Adrenal gland (tissue), 12 donors: ENCODE data around the gene ETFDH. TPM values are rescaled to one million over a fixed set of nuclear protein-coding genes. Genes with fewer than 3 reads are reported as not detected.
A peak's percentile ranks its signal among the peaks of the same experiment; 100 is the strongest.

ENCODE experiments used
- DNase-seq, 7 donors: peaks; one replicate each; pipeline ENCODE4 v3.0.0-alpha.2; 2019 to 2020
- H3K27ac ChIP-seq, 5 donors: fragments of 200-600 bp; sonication (generic) in 4 of 5; 1 replicate in 3 of 5; 2 replicates in 2 of 5; pipeline versions ENCODE4 v1.5.1 to v1.8.0; 2016 to 2020; ENCODE audit warnings: mild to moderate bottlenecking in 1 of 5
- H3K27me3 ChIP-seq: fragments of 200-600 bp; 2 replicates; pipeline ENCODE4 v1.8.0; 2021
- H3K36me3 ChIP-seq, 2 donors: fragments of 200-600 bp; replicated peaks in 1 of 2; 1 replicate in 1 of 2; 2 replicates in 1 of 2; pipeline versions ENCODE4 v1.5.1 to v1.8.0; 2018 to 2022
- H3K4me1 ChIP-seq, 2 donors: fragments of 200-600 bp; replicated peaks in 1 of 2; 1 replicate in 1 of 2; 2 replicates in 1 of 2; pipeline versions ENCODE4 v1.5.1 to v1.8.0; 2018 to 2021
- H3K4me3 ChIP-seq, 4 donors: fragments of 200-600 bp; sonication (generic) in 3 of 4; one replicate each; pipeline ENCODE4 v1.5.1; 2016 to 2018
- H3K9me3 ChIP-seq, 3 donors: fragments of 200-600 bp; sonication (generic) in 1 of 3; replicated peaks in 1 of 3; 1 replicate in 2 of 3; 2 replicates in 1 of 3; pipeline versions ENCODE4 v1.5.1 to v1.8.0; 2016 to 2021
- POLR2A ChIP-seq, 2 donors: fragments of 450-650 bp; IDR thresholded peaks; one replicate each; pipeline ENCODE4 v1.6.1; 2017; ENCODE audit warnings: antibody characterized with exemption in 2 of 2, mild to moderate bottlenecking in 2 of 2, moderate library complexity in 1 of 2
- WGBS, 4 donors: extraction: QIAGEN DNeasy Blood & Tissue Kit in 2 of 4; methylation state at CpG; one replicate each; pipeline versions ENCODE4 v1.1.5 to v1.1.7; 2013 to 2017; 5-methylcytosine and 5-hydroxymethylcytosine counted together
- intact Hi-C, 2 donors: fragments of 100-400 bp; cut with DNase I; formaldehyde crosslinking; loops; one replicate each; pipeline versions ENCODE4 v1.14.1 to v1.15.0; 2022 to 2023
- polyA plus RNA-seq, 3 donors: library from polyadenylated mRNA; stranded (reverse); fragments of 200-250 nt in 2 of 3; fragments of 350-450 nt in 1 of 3; fragmentation: Illumina TruSeq in 1 of 3; extraction: RNeasy Lipid Tissue Mini Kit (QIAGEN cat#74804) in 1 of 3; gene quantifications; one replicate each; pipeline ENCODE4 v1.2.3, GENCODE V29; 2013 to 2014
- total RNA-seq, 9 donors: library from RNA; depleted of rRNA in 4 of 9; stranded (reverse); fragments of >200 nt in 4 of 9; fragments of 120-200 nt in 1 of 9; fragmentation: NEBNext Ultra II Directional in 1 of 9; extraction: Animal tissue kit (Norgen Biotek cat#: 25700) in 1 of 9; gene quantifications; one replicate each; pipeline versions ENCODE4 v1.1.0 to v1.2.4, GENCODE V29; 2013 to 2023
- TF ChIP-seq, protein P1 (sequence below), 6 experiments: fragments of 450-650 bp in 4 of 6; fragments of 200-600 bp in 2 of 6; sonication (generic) in 1 of 6; IDR thresholded peaks; 1 replicate in 5 of 6; 2 replicates in 1 of 6; pipeline versions ENCODE4 v1.5.1 to v1.8.0; 2016 to 2021; ENCODE audit warnings: antibody characterized with exemption in 6 of 6, mild to moderate bottlenecking in 2 of 6, moderate library complexity in 1 of 6
- donor health status: healthy with polysubstance abuse.
- donor health status: Bipolar disorder and iron deficiency.
- donor health status: DM: yes; HTN: yes; CAD: no.
- donor health status: DM: no; HTN: no; CAD: no.
- donor health status: DM: no; HTN: no; CAD: no.
- donor health status: DM: yes; HTN: yes; CAD: no.

The ETFDH gene
- total and polyA plus RNA-seq, 12 donors: 22.7 to 166 (median 86.4) TPM

- no peak for DNase-seq
- WGBS, 4 donors: 65 to 84% (median 71%) methylated on average over 3 of the region's 3 CpGs
- intact Hi-C loops: no loop called here
- H3K36me3 ChIP-seq: peaks cover 0 to 92% of the 10 kb centered on the region in 2 donors
- no peaks in the 10 kb centered on the region for H3K9me3 ChIP-seq
- TF ChIP-seq, protein P1, sequence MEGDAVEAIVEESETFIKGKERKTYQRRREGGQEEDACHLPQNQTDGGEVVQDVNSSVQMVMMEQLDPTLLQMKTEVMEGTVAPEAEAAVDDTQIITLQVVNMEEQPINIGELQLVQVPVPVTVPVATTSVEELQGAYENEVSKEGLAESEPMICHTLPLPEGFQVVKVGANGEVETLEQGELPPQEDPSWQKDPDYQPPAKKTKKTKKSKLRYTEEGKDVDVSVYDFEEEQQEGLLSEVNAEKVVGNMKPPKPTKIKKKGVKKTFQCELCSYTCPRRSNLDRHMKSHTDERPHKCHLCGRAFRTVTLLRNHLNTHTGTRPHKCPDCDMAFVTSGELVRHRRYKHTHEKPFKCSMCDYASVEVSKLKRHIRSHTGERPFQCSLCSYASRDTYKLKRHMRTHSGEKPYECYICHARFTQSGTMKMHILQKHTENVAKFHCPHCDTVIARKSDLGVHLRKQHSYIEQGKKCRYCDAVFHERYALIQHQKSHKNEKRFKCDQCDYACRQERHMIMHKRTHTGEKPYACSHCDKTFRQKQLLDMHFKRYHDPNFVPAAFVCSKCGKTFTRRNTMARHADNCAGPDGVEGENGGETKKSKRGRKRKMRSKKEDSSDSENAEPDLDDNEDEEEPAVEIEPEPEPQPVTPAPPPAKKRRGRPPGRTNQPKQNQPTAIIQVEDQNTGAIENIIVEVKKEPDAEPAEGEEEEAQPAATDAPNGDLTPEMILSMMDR (IDR thresholded peaks at IDR 0.05): no peak
- TF ChIP-seq POLR2A (IDR thresholded peaks at IDR 0.05): no peak
- H3K27ac ChIP-seq: no peak overlapping the region
- no peak overlapping the region for H3K4me3 ChIP-seq
- H3K27me3 ChIP-seq: no peaks in the 10 kb centered on the region
- H3K4me1 ChIP-seq: no peaks in the 10 kb centered on the region
These were observed 43.7 kb downstream of the ETFDH start for GRCh38 chr4:158715802-158716201.

DNA sequence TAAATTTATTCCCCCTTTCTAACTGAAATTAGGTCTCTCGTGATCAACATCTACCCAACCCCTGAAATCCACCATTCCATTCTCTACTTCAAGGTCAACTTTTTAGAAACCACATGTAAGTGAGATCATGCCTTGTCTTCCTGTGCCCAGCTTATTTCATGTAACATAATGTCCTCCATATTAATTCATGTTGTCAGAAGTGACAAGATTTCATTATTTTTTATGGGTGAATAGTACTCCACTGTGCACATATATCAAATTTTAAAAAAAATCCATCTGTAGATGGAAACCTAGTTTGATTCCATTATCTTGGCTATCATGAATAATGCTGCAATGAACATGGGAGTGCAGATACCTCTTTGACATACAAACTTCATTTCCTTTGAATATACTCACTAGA lies 49.6 kb downstream of the ETFDH start:
- Histone ChIP-seq H3K4me3 (no peak overlapping the region), H3K4me1 (peaks cover 6 to 13% of the 10 kb centered on the region in 2 donors), H3K27ac (no peak overlapping the region), H3K9me3 (no peaks in the 10 kb centered on the region), H3K27me3 (no peaks in the 10 kb centered on the region), H3K36me3 (peaks cover 0 to 37% of the 10 kb centered on the region in 2 donors)
- intact Hi-C loops: loop anchor here (5.0 to 10.0 kb wide), 2 partner anchors 466 to 483 kb away; no protein-coding TSS in a partner anchor
- 81 to 97% (median 85%) methylated on average over 1 of the region's 1 CpG for WGBS, 4 donors
- no peak for DNase-seq
- TF ChIP-seq POLR2A (IDR thresholded peaks at IDR 0.05): no peak
- TF ChIP-seq, protein P1 (IDR thresholded peaks at IDR 0.05): no peak

DNA sequence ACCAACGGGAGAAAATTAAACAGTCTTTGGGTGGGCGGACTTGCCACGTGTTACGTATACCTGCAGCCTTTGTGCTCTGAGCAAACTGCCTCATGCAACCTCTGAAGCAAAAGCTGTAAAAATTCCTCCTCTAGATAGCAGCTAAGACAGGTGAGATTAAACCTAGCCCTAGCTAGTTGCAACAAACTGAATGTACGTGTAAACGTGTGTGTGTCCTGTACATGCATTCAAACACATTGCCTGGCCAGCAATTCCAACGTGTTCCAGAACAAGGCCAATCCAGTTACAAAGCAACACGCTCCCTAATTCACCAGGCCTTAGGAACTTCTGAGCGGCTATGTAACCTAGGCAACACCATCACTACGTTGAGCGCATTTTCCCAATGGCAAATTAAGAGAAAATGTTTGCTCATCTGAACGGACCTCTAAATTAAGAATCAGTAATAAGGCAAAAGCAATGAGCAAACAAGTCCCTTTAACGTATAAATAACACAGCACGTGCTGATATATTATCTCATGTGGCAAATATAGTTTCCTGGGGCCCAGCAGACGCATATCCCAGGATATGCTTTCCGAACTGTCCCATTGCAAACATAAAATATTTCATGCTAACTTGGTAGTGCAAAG lies 50.3 kb downstream of the ETFDH start:
- Histone ChIP-seq H3K27ac (peak overlapping the region in 4 of 5 donors; percentile 79 to 96 (median 88)), H3K36me3 (peaks cover 0 to 30% of the 10 kb centered on the region in 2 donors), H3K9me3 (no peaks in the 10 kb centered on the region), H3K4me1 (peaks cover 6 to 13% of the 10 kb centered on the region in 2 donors), H3K4me3 (peak overlapping the region; percentile 25 to 82 (median 65)), H3K27me3 (no peaks in the 10 kb centered on the region)
- intact Hi-C loops: loop anchor here (5.0 to 10.0 kb wide), 2 partner anchors 465 to 482 kb away; no protein-coding TSS in a partner anchor
- DNase-seq: peak in 4 of 7 donors; percentile 15 to 40 (median 22)
- TF ChIP-seq POLR2A (IDR thresholded peaks at IDR 0.05): no peak
- TF ChIP-seq, protein P1 (IDR thresholded peaks at IDR 0.05): no peak
- 12 to 15% (median 12%) methylated on average over 16 of the region's 16 CpGs for WGBS, 4 donors

- no peaks in the 10 kb centered on the region for H3K27me3 ChIP-seq
- H3K36me3 ChIP-seq: peaks cover 0 to 24% of the 10 kb centered on the region in 2 donors
- intact Hi-C loops: loop anchor here (5.0 to 10.0 kb wide), 2 partner anchors 464 to 482 kb away; no protein-coding TSS in a partner anchor
- peak within 1 kb of the TSS; percentile 73 to 96 (median 83) for H3K27ac ChIP-seq
- H3K4me1 ChIP-seq: peaks cover 6 to 13% of the 10 kb centered on the region in 2 donors
- H3K4me3 ChIP-seq: peak within 1 kb of the TSS; percentile 25 to 82 (median 65)
- peak; percentile 83 to 90 (median 84) for DNase-seq
- H3K9me3 ChIP-seq: no peaks in the 10 kb centered on the region
- TF ChIP-seq POLR2A (IDR thresholded peaks at IDR 0.05): peak; percentile 57 to 64
- TF ChIP-seq, protein P1 (IDR thresholded peaks at IDR 0.05): peak in 1 of 6 experiments; percentile 8
- WGBS, 4 donors: 0% methylated on average over 25 to 65 of the region's 65 CpGs
These were observed 51.1 kb downstream of the ETFDH start, which contains the start of gene PPID for GRCh38 chr4:158722917-158723793. TSS of gene PPID (minus strand) at chr4:158723396. CDS start at chr4:158723288, 108 bp downstream.
